Chondrocyte (in vitro differentiated cells): ENCODE measurements around the gene VPS18. TPM values are rescaled to one million over a fixed set of nuclear protein-coding genes. Genes with fewer than 3 reads are reported as not detected.

Experiments used
- DNase-seq: peaks from one replicate; pipeline ENCODE4 v3.0.0; 2021; ENCODE audit warnings: mixed read lengths, low spot score
- H3K27ac Mint-ChIP-seq: one replicate; pipeline ENCODE4 v1.8.0; 2021; ENCODE audit warnings: mild to moderate bottlenecking, moderate library complexity, mixed read lengths; ENCODE audit not compliant: unreplicated experiment
- H3K27me3 Mint-ChIP-seq: 2 replicates; pipeline ENCODE4 v1.8.0; 2021; ENCODE audit warnings: low read depth, mixed read lengths
- H3K36me3 Mint-ChIP-seq: 2 replicates; pipeline ENCODE4 v1.8.0; 2021; ENCODE audit warnings: low read depth, mixed read lengths
- H3K4me1 Mint-ChIP-seq: 2 replicates; pipeline ENCODE4 v1.8.0; 2021; ENCODE audit warnings: low read depth, mild to moderate bottlenecking, mixed read lengths
- H3K4me3 Mint-ChIP-seq: one replicate; pipeline ENCODE4 v1.8.0; 2021; ENCODE audit warnings: mild to moderate bottlenecking, moderate library complexity, mixed read lengths; ENCODE audit not compliant: unreplicated experiment
- H3K9me3 Mint-ChIP-seq: 2 replicates; pipeline ENCODE4 v1.8.0; 2021; ENCODE audit warnings: low read depth, mixed read lengths
- CTCF ChIP-seq: fragments of 200-600 bp; sonication (generic); IDR thresholded peaks from 2 replicates; pipeline ENCODE4 v1.5.0; 2021; ENCODE audit warnings: antibody characterized with exemption, mild to moderate bottlenecking, moderate library complexity
- total RNA-seq: library from RNA; stranded (reverse); gene quantifications from 3 replicates; pipeline ENCODE4 v1.2.1, GENCODE V29; 2021

VPS18 gene
- total RNA-seq, 1 donor from 2014 or later: 33.0 TPM

- Mint-ChIP-seq H3K27me3 (peaks cover 5% of the 10 kb centered on the region), H3K27ac (no peak overlapping the region)
Measured at GRCh38 chr15:40863660-40864270, 30.5 kb upstream of the VPS18 start.

GRCh38 chr15:40867199-40867598 is 27.1 kb upstream of the VPS18 start:
- H3K4me1 Mint-ChIP-seq: peaks cover 13% of the 10 kb centered on the region
- H3K27ac Mint-ChIP-seq: no peak overlapping the region
- no peak overlapping the region for H3K4me3 Mint-ChIP-seq
- H3K36me3 Mint-ChIP-seq: no peaks in the 10 kb centered on the region
- no peaks in the 10 kb centered on the region for H3K9me3 Mint-ChIP-seq
- TF ChIP-seq CTCF: no peak
- no peak for DNase-seq
- peaks cover 2% of the 10 kb centered on the region for H3K27me3 Mint-ChIP-seq

More at GRCh38 chr15:40863660-40864270, 30.5 kb upstream of the VPS18 start:
- TF ChIP-seq CTCF: no peak
- no peak for DNase-seq
- H3K4me1 Mint-ChIP-seq: peaks cover 15% of the 10 kb centered on the region
- no peaks in the 10 kb centered on the region for H3K36me3 Mint-ChIP-seq
- H3K4me3 Mint-ChIP-seq: no peak overlapping the region
- no peaks in the 10 kb centered on the region for H3K9me3 Mint-ChIP-seq

GRCh38 chr15:40869686-40870085 is 24.6 kb upstream of the VPS18 start:
- Mint-ChIP-seq H3K4me3 (no peak overlapping the region), H3K4me1 (peaks cover 14% of the 10 kb centered on the region), H3K9me3 (no peaks in the 10 kb centered on the region), H3K27me3 (peaks cover 8% of the 10 kb centered on the region), H3K27ac (no peak overlapping the region), H3K36me3 (no peaks in the 10 kb centered on the region)
- no peak for DNase-seq
- TF ChIP-seq CTCF: no peak

GRCh38 chr15:40870716-40871115 is 23.5 kb upstream of the VPS18 start:
- H3K27ac Mint-ChIP-seq: no peak overlapping the region
- H3K27me3 Mint-ChIP-seq: peaks cover 8% of the 10 kb centered on the region
- no peaks in the 10 kb centered on the region for H3K9me3 Mint-ChIP-seq

More at GRCh38 chr15:40870716-40871115, 23.5 kb upstream of the VPS18 start:
- no peaks in the 10 kb centered on the region for H3K36me3 Mint-ChIP-seq
- TF ChIP-seq CTCF: no peak
- no peak for DNase-seq
- no peak overlapping the region for H3K4me3 Mint-ChIP-seq
- H3K4me1 Mint-ChIP-seq: peaks cover 12% of the 10 kb centered on the region
